MM.1S (cell line): ENCODE data around the gene MFRP.

Source experiments
- EZH2 ChIP-seq: fragments of 300-600 bp; sonication (generic); optimal IDR thresholded peaks from 2 replicates; pipeline ENCODE3; 2017; ENCODE audit warnings: low read depth, mild to moderate bottlenecking, antibody characterized with exemption, low read length, mixed read lengths
- EZH2phosphoT487 ChIP-seq: fragments of 300-600 bp; sonication (generic); IDR thresholded peaks from 2 replicates; pipeline ENCODE4 v1.6.1; 2018; ENCODE audit warnings: antibody characterized with exemption, low read length
- TF ChIP-seq, protein P1 (sequence below): fragments of 300-600 bp; sonication (generic); IDR thresholded peaks from 2 replicates; pipeline ENCODE4 v1.5.1; 2016; ENCODE audit warnings: antibody characterized with exemption, low read length, mixed read lengths

DNA sequence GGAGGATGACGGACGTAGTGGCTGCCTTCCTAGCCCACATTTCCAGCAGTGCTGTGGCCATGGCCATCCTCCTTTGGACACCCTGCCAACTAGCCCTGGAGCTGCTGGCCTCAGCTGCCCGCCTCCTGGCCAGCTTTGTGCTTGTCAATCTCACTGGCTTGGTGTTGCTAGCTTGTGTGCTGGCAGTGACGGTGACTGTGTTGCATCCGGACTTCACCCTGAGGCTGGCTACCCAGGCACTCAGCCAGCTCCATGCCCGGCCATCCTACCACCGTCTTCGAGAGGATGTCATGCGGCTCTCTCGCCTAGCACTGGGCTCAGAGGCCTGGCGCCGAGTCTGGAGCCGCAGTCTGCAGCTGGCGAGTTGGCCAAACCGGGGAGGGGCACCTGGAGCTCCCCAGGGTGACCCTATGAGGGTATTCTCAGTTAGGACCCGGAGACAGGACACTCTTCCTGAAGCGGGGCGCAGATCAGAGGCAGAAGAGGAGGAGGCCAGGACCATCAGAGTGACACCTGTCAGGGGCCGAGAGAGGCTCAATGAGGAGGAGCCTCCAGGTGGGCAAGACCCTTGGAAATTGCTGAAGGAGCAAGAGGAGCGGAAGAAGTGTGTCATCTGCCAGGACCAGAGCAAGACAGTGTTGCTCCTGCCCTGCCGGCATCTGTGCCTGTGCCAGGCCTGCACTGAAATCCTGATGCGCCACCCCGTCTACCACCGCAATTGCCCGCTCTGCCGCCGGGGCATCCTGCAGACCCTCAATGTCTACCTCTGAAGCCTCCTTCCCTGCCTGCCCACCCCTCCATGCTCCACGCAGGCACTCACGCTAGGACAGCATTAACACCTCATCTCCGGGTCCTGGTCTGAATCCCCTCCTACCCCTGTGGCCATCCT is 10.6 kb downstream of the MFRP start:
- TF ChIP-seq, protein P1, sequence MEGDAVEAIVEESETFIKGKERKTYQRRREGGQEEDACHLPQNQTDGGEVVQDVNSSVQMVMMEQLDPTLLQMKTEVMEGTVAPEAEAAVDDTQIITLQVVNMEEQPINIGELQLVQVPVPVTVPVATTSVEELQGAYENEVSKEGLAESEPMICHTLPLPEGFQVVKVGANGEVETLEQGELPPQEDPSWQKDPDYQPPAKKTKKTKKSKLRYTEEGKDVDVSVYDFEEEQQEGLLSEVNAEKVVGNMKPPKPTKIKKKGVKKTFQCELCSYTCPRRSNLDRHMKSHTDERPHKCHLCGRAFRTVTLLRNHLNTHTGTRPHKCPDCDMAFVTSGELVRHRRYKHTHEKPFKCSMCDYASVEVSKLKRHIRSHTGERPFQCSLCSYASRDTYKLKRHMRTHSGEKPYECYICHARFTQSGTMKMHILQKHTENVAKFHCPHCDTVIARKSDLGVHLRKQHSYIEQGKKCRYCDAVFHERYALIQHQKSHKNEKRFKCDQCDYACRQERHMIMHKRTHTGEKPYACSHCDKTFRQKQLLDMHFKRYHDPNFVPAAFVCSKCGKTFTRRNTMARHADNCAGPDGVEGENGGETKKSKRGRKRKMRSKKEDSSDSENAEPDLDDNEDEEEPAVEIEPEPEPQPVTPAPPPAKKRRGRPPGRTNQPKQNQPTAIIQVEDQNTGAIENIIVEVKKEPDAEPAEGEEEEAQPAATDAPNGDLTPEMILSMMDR: no peak
- no peak for TF ChIP-seq EZH2phosphoT487
- TF ChIP-seq EZH2: no peak
